GM13977 (cell line): ENCODE data around the gene STK26.

Experiments used
- DNase-seq: peaks from one replicate; pipeline ENCODE4 v3.0.0; 2012; ENCODE audit warnings: low spot score
- CTCF ChIP-seq: IDR thresholded peaks from 2 replicates; pipeline ENCODE4 v1.5.1; 2012; ENCODE audit warnings: mild to moderate bottlenecking, control low read depth; ENCODE audit not compliant: insufficient read depth; ENCODE audit errors: extremely low read depth, missing control alignments
- in situ Hi-C: fragments of 300-500 bp; cut with MboI; formaldehyde crosslinking; loops from one replicate; pipeline ENCODE4 v1.12.0; 2022; ENCODE audit warnings: low sequenced_read_pairs, low pct_unique_long_range_greater_than_20kb, mixed read lengths, inconsistent platforms; ENCODE audit not compliant: unreplicated experiment

Gene STK26

GRCh38 chrX:132033166-132033565 lies 10.1 kb downstream of the STK26 start:
- no peak for TF ChIP-seq CTCF
- DNase-seq: no peak
- in situ Hi-C loops: no loop called here

GRCh38 chrX:132034648-132035047 lies 11.5 kb downstream of the STK26 start:
- in situ Hi-C loops: no loop called here
- no peak for TF ChIP-seq CTCF
- no peak for DNase-seq

GRCh38 chrX:132037479-132037993 lies 14.4 kb downstream of the STK26 start:
- in situ Hi-C loops: no loop called here
- TF ChIP-seq CTCF: no peak
- DNase-seq: no peak

DNA sequence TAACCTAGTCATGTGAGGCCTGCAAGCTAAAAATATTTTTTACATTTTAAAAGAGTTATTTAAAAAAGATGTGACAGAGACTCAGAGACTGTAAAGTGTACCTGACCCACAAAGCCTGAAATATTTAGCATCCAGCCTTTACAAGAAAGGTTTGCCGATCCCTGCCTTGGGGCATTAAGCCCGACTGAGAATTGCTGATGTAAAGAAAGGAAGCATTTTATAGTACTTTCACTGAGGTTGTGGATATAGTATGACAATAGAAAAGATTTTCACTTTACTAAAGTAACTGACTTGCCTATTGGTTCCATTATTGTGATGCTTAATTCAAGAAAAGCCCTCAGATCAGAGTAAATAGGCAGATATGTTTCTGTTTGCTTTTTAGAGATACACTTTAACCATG lies 17.0 kb downstream of the STK26 start:
- in situ Hi-C loops: no loop called here
- no peak for TF ChIP-seq CTCF
- no peak for DNase-seq

DNA sequence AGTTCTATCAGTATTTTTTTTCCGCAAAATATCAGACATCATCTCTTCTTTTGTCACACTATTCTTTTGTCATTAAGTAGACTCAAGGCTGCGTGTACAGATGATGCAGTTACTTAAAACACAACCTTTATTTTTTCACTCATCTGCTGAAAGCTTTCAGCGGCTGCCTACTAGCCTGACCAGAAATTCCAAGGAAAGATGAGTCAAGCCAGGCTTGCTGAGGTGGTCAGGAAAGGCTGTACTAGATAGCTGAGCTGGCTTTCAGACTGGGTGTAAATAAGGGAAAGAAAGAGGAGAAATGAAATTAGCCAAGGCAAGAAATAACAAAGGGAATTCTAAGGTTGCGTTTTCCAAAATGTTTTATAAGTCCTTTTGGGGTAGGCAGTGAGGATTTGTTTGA lies 17.9 kb downstream of the STK26 start:
- DNase-seq: no peak
- in situ Hi-C loops: no loop called here
- TF ChIP-seq CTCF: no peak

DNA sequence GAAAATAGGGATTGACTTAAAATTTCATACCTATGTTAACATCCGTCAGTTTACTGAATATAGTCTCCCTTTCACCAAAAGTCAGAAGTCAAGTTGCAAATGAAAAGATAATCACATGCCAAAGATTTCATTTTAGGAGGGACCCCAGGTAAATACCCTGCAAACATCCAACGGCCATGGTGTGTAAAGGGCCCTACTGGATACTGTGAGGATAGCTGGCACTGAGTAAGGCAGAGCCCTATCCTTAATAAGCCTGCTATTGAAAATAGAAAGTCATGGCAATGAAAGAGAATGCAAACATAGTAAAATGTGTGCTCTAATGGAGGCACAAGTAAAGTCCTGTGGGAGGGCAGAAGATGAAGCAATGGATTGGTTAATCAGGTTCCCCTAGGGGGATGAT lies 20.9 kb downstream of the STK26 start:
- no peak for DNase-seq
- no peak for TF ChIP-seq CTCF
- in situ Hi-C loops: no loop called here

GRCh38 chrX:132044953-132045352 lies 21.9 kb downstream of the STK26 start:
- no peak for DNase-seq
- no peak for TF ChIP-seq CTCF
- in situ Hi-C loops: no loop called here
